HL-60/S4 (cell line): ENCODE results near the gene MPST.

Experiments used
- in situ Hi-C: fragments of 300-500 bp; cut with MboI; formaldehyde crosslinking; loops from 2 replicates; pipeline ENCODE4 v1.14.3; 2022; ENCODE audit warnings: low sequenced_read_pairs

Gene MPST

DNA sequence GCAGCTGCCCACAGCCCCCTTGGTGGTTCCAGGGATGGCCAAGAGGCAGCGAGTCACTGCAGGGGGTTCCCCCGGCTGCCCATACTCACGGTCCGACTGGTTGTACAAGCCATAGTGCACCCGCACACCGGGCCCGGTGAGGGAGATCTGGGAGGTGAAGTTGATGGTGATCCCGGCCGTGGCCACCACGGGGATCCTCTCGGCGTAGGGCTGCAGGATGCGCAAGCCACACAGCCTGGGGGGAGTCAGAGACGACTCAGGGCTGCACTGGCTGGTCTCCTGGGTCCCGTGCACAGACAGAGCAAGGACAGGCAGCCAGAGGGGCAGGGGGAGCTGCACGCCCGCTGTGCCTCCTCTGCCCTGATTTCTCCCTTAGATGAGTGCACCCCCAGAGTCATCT is 55.5 kb downstream of the MPST start:
- in situ Hi-C loops, result no loop called here

DNA sequence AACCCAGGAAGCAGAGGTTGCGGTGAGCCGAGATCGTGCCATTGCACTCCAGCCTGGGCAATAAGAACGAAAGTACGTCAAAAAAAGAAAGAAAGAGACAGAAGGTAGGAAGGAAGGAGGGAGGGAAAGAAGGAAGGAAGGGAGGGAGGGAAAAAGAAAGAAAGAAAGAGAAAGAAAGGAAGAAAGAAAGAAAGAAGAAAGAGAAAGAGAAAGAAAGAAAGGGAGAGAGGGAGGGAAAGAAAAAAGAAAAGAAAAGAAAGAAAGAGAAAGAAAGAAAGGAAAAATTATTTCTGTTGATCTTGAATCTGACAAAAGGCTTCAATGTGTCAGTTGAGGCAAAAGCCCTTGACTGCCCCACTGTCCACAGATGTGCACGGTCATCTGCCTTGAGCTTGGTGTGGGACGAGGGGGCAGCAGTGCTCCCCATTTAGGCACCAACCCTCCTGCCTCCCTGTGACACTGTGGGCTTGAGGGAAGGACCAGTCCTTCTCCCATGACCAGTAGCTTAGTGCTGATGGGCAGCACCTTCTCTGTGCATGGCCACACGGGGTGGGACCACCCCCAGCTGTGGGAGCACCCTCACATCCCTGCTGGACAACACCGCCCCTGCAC is 56.4 kb downstream of the MPST start:
- in situ Hi-C loops, result no loop called here

DNA sequence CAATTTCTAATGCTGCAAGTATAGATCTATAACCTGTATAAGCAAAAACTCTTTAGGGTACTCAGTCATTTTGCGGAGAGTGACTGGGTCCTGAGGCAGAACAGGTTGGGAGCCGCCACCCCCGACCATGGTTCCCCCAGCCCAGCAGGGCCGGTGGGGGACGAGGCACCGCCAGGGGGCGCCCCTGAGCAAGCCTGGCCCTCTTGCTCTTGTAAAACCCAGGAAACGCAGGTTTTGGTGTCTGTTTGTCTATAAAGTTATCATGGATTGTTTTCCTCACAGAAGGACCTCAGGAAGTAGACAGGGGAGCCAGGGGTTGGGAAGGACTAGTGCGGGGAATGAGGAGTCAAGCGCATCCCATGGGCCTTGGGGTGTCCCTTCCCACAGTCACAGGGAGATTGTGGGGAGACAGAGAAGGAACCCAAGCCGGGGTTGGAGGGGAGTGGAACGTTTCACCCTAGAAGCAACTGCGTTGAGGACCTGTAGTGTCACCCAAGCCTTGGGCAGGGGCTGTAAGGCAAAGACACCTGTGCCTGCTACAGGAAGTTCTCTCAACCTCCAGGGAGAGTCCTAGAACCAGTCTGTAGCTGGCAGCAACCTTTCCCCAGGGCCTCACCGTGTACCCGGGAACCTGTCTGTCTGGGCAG is 58.4 kb downstream of the MPST start:
- in situ Hi-C loops, result no loop called here

DNA sequence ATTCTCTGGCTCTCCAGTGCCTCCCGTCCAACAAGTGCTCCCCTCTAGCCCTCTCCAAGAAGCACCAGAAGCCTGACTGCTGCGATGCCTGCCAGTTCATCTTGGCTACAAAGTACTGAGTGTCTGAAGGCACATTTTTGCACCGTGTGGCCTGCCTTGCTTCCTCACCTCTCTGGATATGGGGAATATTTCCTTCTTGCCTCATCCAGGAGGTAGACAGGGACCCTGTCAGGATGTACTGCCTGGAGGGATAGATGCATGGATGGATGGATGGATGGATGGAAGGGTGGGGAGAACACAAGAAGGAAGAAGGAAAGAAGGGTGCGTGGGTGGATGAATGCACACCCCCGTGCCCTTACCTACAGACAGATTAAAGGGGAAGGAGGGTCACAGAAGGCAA is 59.6 kb downstream of the MPST start:
- in situ Hi-C loops, result no loop called here
